IMR-90 (cell line): ENCODE measurements around the gene GYS1. TPM values are rescaled to one million over a fixed set of nuclear protein-coding genes. Genes with fewer than 3 reads are reported as not detected.
"Not testable (repeated sequence)": the region's sequence is repeated elsewhere in the genome, so short reads cannot be mapped to it uniquely, and the experiment has no call there.

Experiments
- ATAC-seq: fragments of 200-7000 bp; cut with Tn5 transposase; 2 replicates; pipeline ENCODE4 v1.9.1; 2020; ENCODE audit warnings: low read depth, mild to moderate bottlenecking, moderate library complexity
- BruUV-seq: library from RNA; stranded (reverse); fragments of 400-500 nt; replicated peaks from 2 replicates; lab custom pipeline; 2021; lab: Mats Ljungman, UMichigan
- CTCF ChIA-PET: fragments of 300-600 bp; formaldehyde crosslinking; extraction: SDS; loops from one replicate; lab custom pipeline; 2021; ENCODE audit warnings: antibody characterized with exemption; lab: Yijun Ruan, JAX
- POLR2A ChIA-PET: fragments of 300-600 bp; sonication (Branson Sonifier 250); formaldehyde crosslinking; loops from one replicate; lab custom pipeline; 2022; ENCODE audit warnings: antibody characterized with exemption; ENCODE audit not compliant: unreplicated experiment; lab: Charles Lee
- DNase-seq: peaks from one replicate; pipeline ENCODE4 v3.0.0; 2013
- H2AFZ ChIP-seq: replicated peaks from 2 replicates; pipeline ENCODE3; 2013; ENCODE audit warnings: low read length, mild to moderate bottlenecking; ENCODE audit not compliant: poor library complexity
- H2AK5ac ChIP-seq: 2 replicates; pipeline ENCODE4 v1.6.1; 2013; ENCODE audit warnings: low read depth, low read length, inconsistent platforms
- H2AK9ac ChIP-seq: replicated peaks from 2 replicates; pipeline ENCODE3; 2013; ENCODE audit warnings: mild to moderate bottlenecking, low read depth, low read length, moderate library complexity; ENCODE audit not compliant: poor library complexity
- H2BK120ac ChIP-seq: 2 replicates; pipeline ENCODE4 v1.6.1; 2013; ENCODE audit warnings: low read depth, low read length, inconsistent platforms
- H2BK15ac ChIP-seq: 3 replicates; pipeline ENCODE4 v1.6.1; 2013; ENCODE audit warnings: low read depth, low read length, inconsistent platforms
- H2BK20ac ChIP-seq: 2 replicates; pipeline ENCODE4 v1.6.1; 2013; ENCODE audit warnings: low read depth, mild to moderate bottlenecking, inconsistent platforms, low read length, moderate library complexity
- H2BK5ac ChIP-seq: 2 replicates; pipeline ENCODE4 v1.6.1; 2013; ENCODE audit warnings: mild to moderate bottlenecking, low read depth, low read length, inconsistent platforms; ENCODE audit not compliant: poor library complexity, severe bottlenecking
- H3K14ac ChIP-seq: replicated peaks from 2 replicates; pipeline ENCODE4 v1.6.1; 2013; ENCODE audit warnings: low read depth, low read length, inconsistent platforms
- H3K18ac ChIP-seq: 2 replicates; pipeline ENCODE4 v1.6.1; 2013; ENCODE audit warnings: low read depth, low read length, control low read depth
- H3K23ac ChIP-seq: 2 replicates; pipeline ENCODE4 v1.6.1; 2013; ENCODE audit warnings: low read depth, low read length, inconsistent platforms
- H3K27ac ChIP-seq: 2 replicates; pipeline ENCODE4 v1.5.1; 2013; ENCODE audit warnings: mild to moderate bottlenecking, control low read depth, low read length; ENCODE audit not compliant: insufficient read depth
- H3K27me3 ChIP-seq: 2 replicates; pipeline ENCODE4 v1.6.1; 2013; ENCODE audit warnings: low read length; ENCODE audit not compliant: control insufficient read depth, insufficient read depth
- H3K36me3 ChIP-seq: 2 replicates; pipeline ENCODE4 v1.6.1; 2013; ENCODE audit warnings: low read length, mixed read lengths; ENCODE audit not compliant: control insufficient read depth, insufficient read depth
- H3K4ac ChIP-seq: 2 replicates; pipeline ENCODE4 v1.6.1; 2013; ENCODE audit warnings: low read depth, low read length, inconsistent platforms
- H3K4me1 ChIP-seq: 2 replicates; pipeline ENCODE4 v1.6.1; 2013; ENCODE audit warnings: low read length, mixed read lengths; ENCODE audit not compliant: control insufficient read depth, insufficient read depth
- H3K4me2 ChIP-seq: 2 replicates; pipeline ENCODE4 v1.6.1; 2013; ENCODE audit warnings: low read depth, mild to moderate bottlenecking, control low read depth, low read length, moderate library complexity
- H3K4me3 ChIP-seq: 2 replicates; pipeline ENCODE4 v1.5.1; 2013; ENCODE audit warnings: low read depth, mild to moderate bottlenecking, control low read depth, low read length, moderate library complexity; ENCODE audit not compliant: insufficient read depth
- H3K56ac ChIP-seq: 2 replicates; pipeline ENCODE4 v1.6.1; 2013; ENCODE audit warnings: low read length, inconsistent platforms; ENCODE audit not compliant: insufficient read depth; ENCODE audit errors: extremely low read depth
- H3K79me1 ChIP-seq, 2 experiments: 2 replicates each; pipeline ENCODE4 v1.6.1; 2013; ENCODE audit warnings: low read length in 2 of 2, inconsistent platforms in 1 of 2, low read depth in 1 of 2
- H3K9ac ChIP-seq: 2 replicates; pipeline ENCODE4 v1.6.1; 2013; ENCODE audit warnings: low read depth, low read length, control low read depth
- H3K9me1 ChIP-seq: 2 replicates; pipeline ENCODE4 v1.6.1; 2013; ENCODE audit warnings: low read length, inconsistent platforms; ENCODE audit not compliant: insufficient read depth
- H3K9me3 ChIP-seq: 2 replicates; pipeline ENCODE4 v1.6.1; 2013; ENCODE audit warnings: low read length; ENCODE audit not compliant: control insufficient read depth, insufficient read depth
- H4K20me1 ChIP-seq: 2 replicates; pipeline ENCODE4 v1.6.1; 2013; ENCODE audit warnings: low read length, inconsistent platforms; ENCODE audit not compliant: insufficient read depth
- H4K5ac ChIP-seq: 2 replicates; pipeline ENCODE4 v1.6.1; 2013; ENCODE audit warnings: mild to moderate bottlenecking, low read depth, low read length, control low read depth
- H4K8ac ChIP-seq, 2 experiments: 2 replicates each; pipeline ENCODE4 v1.6.1; 2013; ENCODE audit warnings: low read depth in 2 of 2, low read length in 2 of 2, control low read depth in 1 of 2, inconsistent platforms in 1 of 2
- H4K91ac ChIP-seq: 2 replicates; pipeline ENCODE4 v1.6.1; 2013; ENCODE audit warnings: low read depth, low read length, inconsistent platforms; ENCODE audit not compliant: insufficient read depth
- WGBS, 2 experiments: methylation state at CpG; one replicate each; pipeline versions ENCODE4 v1.1.5 to v1.1.7; 2013; ENCODE audit warnings: missing lambda C conversion rate in 2 of 2; ENCODE audit not compliant: insufficient read length in 1 of 2; ENCODE audit errors: extremely low coverage in 2 of 2; 5-methylcytosine and 5-hydroxymethylcytosine counted together
- dilution Hi-C: fragments of 300-500 bp; cut with HindIII; formaldehyde crosslinking; loops from one replicate; pipeline ENCODE4 v1.14.3; 2018; ENCODE audit warnings: low sequenced_read_pairs; ENCODE audit not compliant: unreplicated experiment
- in situ Hi-C: fragments of 300-500 bp; cut with MboI; formaldehyde crosslinking; loops from 3 replicates; pipeline ENCODE4 v1.14.3; 2019; ENCODE audit warnings: low sequenced_read_pairs, inconsistent platforms, mixed read lengths
- intact Hi-C: fragments of 100-400 bp; cut with micrococcal nuclease; formaldehyde crosslinking; loops from 2 replicates; pipeline ENCODE4 v1.10.0; 2022
- polyA plus RNA-seq, 3 experiments: library from polyadenylated mRNA; depleted of rRNA; stranded (reverse); fragments of >200 nt; gene quantifications; 2 replicates each; pipeline ENCODE4 v1.2.3, GENCODE V29; 2012; ENCODE audit warnings: low replicate concordance in 1 of 3
- total RNA-seq: library from RNA; depleted of rRNA; stranded (reverse); fragments of >200 nt; gene quantifications from 2 replicates; pipeline ENCODE4 v1.2.3, GENCODE V29; 2012

GYS1 gene
- total and polyA plus RNA-seq, 2 of the 4 experiments (the other 2 are of a cell fraction) = 38.7 to 72.2 TPM

DNA sequence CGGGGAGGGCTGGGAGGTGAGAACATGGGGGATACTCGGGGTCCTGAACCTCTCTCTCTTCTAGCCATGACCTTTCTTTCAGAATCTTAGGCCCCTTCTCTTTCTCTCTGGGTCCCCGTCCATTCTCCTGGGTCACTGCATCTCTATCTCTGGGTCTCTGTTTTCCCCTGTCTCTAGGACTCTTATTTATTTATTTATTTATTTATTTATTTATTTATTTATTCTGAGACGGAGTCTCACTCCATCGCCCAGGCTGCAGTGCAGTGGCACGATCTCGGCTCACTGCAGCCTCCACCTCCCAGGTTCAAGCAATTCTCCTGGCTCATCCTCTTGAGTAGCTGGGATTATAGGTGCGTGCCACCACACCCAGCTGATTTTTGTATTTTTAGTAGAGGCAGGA lies 73.8 kb downstream of the GYS1 start:
- in situ Hi-C loops, H4K20me1 ChIP-seq, H4K91ac ChIP-seq, H3K9me3 ChIP-seq, H3K56ac ChIP-seq, H4K8ac ChIP-seq, H2AFZ ChIP-seq, H2BK15ac ChIP-seq, H3K4ac ChIP-seq, H3K9me1 ChIP-seq, ATAC-seq, H3K4me2 ChIP-seq, H2AK5ac ChIP-seq, H2BK120ac ChIP-seq, BruUV-seq, DNase-seq, H2AK9ac ChIP-seq, intact Hi-C loops, POLR2A ChIA-PET, H3K23ac ChIP-seq, H3K18ac ChIP-seq, H3K4me3 ChIP-seq, H3K27ac ChIP-seq, H4K5ac ChIP-seq, H3K4me1 ChIP-seq, H2BK5ac ChIP-seq, H3K9ac ChIP-seq, H3K14ac ChIP-seq, H2BK20ac ChIP-seq, H3K79me1 ChIP-seq, H3K27me3 ChIP-seq, CTCF ChIA-PET, dilution Hi-C loops: not testable (repeated sequence)
- no CpG with 5 or more reads among the region's 8 CpGs for WGBS, 2 experiments
- H3K36me3 ChIP-seq = peaks cover 54% of the 10 kb centered on the region
